GM19035 (cell line): Measurements from ENCODE around the gene SVEP1.

ENCODE experiments used
- ATAC-seq: cut with Tn5 transposase; IDR thresholded peaks from one replicate; pipeline ENCODE4 v1.9.1; 2021; ENCODE audit not compliant: unreplicated experiment

Gene SVEP1

DNA sequence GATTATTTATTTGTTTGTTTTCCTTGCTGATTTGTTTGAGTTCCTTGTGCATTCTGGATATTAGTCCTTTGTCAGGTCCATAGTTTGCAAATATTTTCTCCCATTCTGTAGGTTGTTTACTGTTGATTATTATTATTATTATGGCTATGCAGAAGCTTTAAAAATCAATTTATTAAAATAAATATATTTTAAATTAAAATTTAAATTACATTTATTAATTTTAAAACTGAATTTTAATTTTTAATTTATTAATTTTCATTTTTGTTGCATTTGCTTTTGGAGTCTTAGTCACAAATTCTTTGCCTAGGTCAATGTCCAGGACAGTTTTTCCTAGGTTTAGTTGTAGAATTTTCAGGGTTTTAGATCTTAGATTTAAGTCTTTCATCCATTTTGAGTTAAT is 50.9 kb downstream of the SVEP1 start:
- ATAC-seq, result no peak

DNA sequence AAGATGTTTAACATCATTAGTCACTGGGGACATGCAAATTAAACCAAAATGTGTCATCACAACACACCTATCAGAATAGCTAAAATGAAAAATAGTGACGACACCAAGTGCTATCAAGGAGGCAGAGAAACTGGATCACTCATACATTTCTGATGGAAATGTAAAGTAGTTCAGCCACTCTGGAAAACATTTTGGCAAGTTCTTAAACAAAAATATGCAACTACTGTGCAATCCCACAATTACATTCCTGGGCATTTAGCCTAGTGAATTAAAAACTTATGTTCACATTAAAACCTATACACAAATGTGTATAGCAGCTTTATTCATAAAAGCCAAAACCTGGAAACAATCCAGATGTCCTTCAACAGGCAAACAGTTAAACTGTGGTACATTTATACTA is 53.1 kb downstream of the SVEP1 start:
- ATAC-seq, result no peak

DNA sequence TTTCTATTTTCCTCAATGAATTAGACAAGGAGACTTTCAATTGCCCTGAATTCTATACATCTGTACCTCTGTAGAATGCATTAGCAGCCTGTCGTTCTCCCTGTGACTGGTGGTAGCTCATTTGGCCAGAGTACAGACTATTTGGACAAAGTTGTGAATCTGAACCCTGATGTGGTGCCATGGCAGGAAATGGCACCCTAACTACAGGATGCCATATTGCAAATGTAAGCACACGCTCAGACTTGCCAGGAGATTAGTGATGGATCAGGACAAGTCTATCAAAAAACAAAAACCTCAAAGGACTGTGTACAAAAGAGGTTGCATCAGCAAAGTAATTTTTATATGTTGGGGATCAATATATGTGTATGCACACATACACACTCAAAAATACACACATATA is 58.3 kb downstream of the SVEP1 start:
- no peak for ATAC-seq

DNA sequence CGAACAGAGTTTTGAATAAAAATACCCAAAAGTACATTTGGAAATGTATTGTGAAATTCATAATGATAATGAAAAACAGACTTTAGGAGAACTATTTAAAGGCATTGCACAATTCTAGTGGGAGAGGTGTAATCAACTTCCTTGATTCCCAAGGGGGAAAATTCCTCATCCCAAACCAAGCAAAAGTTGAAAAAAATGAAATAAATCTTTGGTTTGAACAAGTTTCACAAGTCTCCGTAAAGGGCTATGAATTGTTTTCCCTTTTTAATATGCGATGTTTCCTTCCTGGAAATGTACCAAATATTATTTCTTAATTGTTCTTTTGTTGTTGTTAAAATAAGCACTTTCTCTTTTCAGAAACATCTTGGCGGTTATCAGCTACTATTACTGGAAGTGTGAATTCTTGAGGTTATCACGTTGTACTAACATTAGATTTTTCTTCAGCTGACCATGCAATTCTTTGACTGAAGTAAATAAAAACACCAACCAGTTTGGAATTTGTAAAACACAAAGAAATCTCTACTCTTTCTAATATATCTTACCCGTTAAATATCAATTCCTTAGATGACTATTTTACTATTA is 59.3 kb downstream of the SVEP1 start:
- no peak for ATAC-seq

- ATAC-seq, result no peak
Measured at GRCh38 chr9:110517483-110517882, 62.1 kb downstream of the SVEP1 start.

GRCh38 chr9:110514897-110515296 is 64.6 kb downstream of the SVEP1 start:
- ATAC-seq, result no peak

- no peak for ATAC-seq
Measured at GRCh38 chr9:110512817-110513216, 66.7 kb downstream of the SVEP1 start.

GRCh38 chr9:110509792-110510191 is 69.7 kb downstream of the SVEP1 start:
- no peak for ATAC-seq

GRCh38 chr9:110502842-110503241 is 76.7 kb downstream of the SVEP1 start:
- no peak for ATAC-seq

- no peak for ATAC-seq
Measured at GRCh38 chr9:110499608-110500007, 79.9 kb downstream of the SVEP1 start.

DNA sequence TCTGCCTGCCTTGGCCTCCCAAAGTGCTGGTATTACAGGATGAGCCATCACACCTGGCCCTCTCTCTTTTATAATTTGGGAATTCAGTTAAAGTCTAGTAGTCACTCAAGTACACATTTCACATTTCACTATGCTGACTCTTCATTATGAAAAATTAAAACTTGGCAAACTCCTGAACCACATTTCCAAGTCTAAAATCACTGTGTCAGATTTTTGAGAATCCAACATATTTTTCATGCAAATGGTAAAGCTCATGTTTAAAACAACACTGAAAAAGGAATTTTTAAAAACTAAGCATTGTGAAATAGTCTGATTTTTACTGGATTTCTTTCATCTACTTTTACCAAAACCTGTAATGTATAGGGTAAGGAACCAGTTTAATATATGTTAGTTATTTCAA is 92.3 kb downstream of the SVEP1 start:
- no peak for ATAC-seq

- ATAC-seq, result no peak
Measured at GRCh38 chr9:110486218-110486617, 93.3 kb downstream of the SVEP1 start.

GRCh38 chr9:110479481-110479880 is 100.1 kb downstream of the SVEP1 start:
- no peak for ATAC-seq

DNA sequence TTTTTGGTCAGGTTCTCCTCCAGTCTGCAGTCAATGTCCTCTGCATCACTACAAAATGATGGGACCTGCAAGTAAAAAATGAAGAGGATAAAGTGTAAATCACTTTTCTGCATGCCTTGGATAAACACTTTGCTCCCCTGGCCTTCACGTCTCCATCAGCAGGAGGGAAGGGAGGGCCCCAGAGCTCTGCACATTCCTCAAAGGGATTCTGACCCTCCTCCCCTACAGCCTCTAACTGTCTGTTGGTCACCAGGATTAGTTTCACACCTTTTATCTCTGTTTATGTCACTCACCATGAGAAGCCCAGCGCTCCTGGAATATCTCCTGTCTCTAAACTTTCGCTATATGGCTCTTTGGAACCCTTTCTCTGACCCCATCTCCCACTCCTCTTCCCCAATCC is 103.3 kb downstream of the SVEP1 start:
- no peak for ATAC-seq

DNA sequence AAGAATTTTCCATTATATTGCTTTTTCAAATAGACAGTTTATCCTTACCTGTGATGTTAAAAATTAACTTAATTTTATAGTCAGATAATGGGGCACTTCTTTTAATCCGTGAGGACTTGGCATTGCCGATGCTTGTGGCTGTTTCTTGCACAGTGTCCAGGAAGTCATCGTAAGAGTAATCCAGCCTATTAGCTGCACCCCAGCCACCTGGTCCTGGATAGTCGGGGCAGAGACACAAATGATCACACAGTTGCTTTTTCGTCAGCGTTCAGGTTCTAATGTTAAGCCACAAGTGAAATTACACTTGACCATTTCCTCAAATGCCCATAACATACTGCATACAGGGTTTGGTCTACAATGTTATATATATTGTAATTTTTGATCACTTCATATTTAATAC is 107.4 kb downstream of the SVEP1 start:
- ATAC-seq, result no peak

DNA sequence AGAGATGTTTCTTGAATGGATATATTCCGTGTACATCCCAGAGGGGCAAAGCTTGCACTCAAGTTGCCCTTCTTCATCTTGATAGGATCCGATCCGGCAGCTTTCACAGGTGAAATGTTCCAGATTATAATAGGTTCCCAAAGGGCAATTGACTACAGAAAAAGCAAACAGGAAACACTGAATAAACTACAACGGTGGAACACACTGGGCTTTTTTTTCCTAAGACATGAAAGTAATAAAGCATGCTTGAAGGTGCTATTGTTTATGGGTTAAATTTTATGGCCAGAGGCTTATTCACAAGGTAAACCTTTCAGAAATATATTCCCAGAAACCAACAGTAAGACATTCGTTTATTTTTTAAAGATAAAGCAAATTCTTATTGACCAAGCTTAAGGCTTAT is 110.6 kb downstream of the SVEP1 start:
- ATAC-seq, result no peak

- ATAC-seq, result no peak
Measured at GRCh38 chr9:110465190-110465589, 114.4 kb downstream of the SVEP1 start.

GRCh38 chr9:110464321-110464720 is 115.2 kb downstream of the SVEP1 start:
- no peak for ATAC-seq

DNA sequence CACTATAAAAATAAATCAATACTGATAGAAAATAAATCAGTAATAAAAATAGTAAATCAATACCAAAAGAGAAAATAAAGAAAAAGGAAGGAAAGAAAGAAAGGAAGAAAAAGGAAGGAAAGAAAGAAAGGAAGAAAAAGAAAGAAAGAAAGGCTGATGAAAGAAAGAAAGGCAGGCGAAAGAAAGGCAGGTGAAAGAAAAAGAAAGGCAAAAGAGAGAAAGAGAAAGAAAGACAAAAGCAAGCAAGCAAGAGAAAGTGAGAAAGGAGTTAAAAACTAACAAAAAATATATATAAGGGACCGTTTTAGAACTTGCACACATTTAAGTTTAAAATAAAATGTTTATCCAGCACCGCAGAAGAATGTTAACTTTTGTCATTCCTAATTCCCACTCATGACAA is 116.0 kb downstream of the SVEP1 start:
- no peak for ATAC-seq

DNA sequence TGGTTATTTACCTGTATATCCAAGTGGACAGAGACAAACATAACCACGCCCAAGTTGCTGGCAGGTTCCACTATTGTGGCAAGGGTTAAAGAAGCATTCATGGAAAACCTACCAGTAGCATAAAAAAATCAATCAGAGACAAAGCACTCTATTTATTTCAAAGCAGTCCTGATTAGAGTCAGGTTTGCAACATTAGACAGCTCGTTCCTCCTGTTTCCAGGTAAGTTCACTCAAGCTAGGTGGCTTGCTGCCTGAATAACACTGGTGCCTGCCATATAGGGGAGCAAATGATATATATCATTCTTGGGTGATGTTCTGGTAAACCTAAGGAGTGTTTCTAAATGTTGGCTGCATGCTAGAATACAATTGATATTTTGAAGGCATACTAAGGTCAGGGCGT is 122.3 kb downstream of the SVEP1 start:
- no peak for ATAC-seq

- ATAC-seq, result no peak
Measured at GRCh38 chr9:110456681-110457080, 122.9 kb downstream of the SVEP1 start.

GRCh38 chr9:110455860-110456259 is 123.7 kb downstream of the SVEP1 start:
- ATAC-seq, result no peak

- no peak for ATAC-seq
Measured at GRCh38 chr9:110452227-110452801, 127.2 kb downstream of the SVEP1 start.
